ENCODE measurements around the gene CCNDBP1. TPM values are rescaled to one million over a fixed set of nuclear protein-coding genes. Genes with fewer than 3 reads are reported as not detected.
A peak's percentile ranks its signal among the peaks of the same experiment; 100 is the strongest.
"Not testable (repeated sequence)": the region's sequence is repeated elsewhere in the genome, so short reads cannot be mapped to it uniquely, and the experiment has no call there.

Gene CCNDBP1
- polyA plus RNA-seq, 1 experiment = 76.5 TPM

- H3K36me3 ChIP-seq (ENCODE audit: control insufficient read depth, insufficient read depth, low read length) = no peaks in the 10 kb centered on the region
- CTCF ChIA-PET = no interaction called here
These were observed 34.8 kb upstream of the CCNDBP1 start for GRCh38 chr15:43150191-43150929.

GRCh38 chr15:43151688-43152087, 33.5 kb upstream of the CCNDBP1 start:
- DNase-seq (ENCODE audit: low read depth) = no peak
- CTCF ChIA-PET = no interaction called here
- no peak overlapping the region for H3K4me3 ChIP-seq (ENCODE audit: low read depth, low read length)
- H3K27me3 ChIP-seq (ENCODE audit: control insufficient read depth, insufficient read depth, low read length) = no peaks in the 10 kb centered on the region
- POLR2A ChIA-PET = no interaction called here
- no peaks in the 10 kb centered on the region for H3K36me3 ChIP-seq (ENCODE audit: control insufficient read depth, insufficient read depth, low read length)
- TF ChIP-seq CTCF (IDR thresholded peaks at IDR 0.05; ENCODE audit: insufficient read depth, low read depth, low read length) = no peak

More at GRCh38 chr15:43150191-43150929, 34.8 kb upstream of the CCNDBP1 start:
- H3K4me3 ChIP-seq (ENCODE audit: low read depth, low read length) = no peak overlapping the region
- no peak for TF ChIP-seq CTCF (IDR thresholded peaks at IDR 0.05; ENCODE audit: insufficient read depth, low read depth, low read length)
- H3K27me3 ChIP-seq (ENCODE audit: control insufficient read depth, insufficient read depth, low read length) = no peaks in the 10 kb centered on the region
- DNase-seq (ENCODE audit: low read depth) = peak; percentile 95
- POLR2A ChIA-PET = no interaction called here

GRCh38 chr15:43153269-43153668, 31.9 kb upstream of the CCNDBP1 start:
- Histone ChIP-seq H3K36me3 (ENCODE audit: control insufficient read depth, insufficient read depth, low read length) (no peaks in the 10 kb centered on the region), H3K4me3 (ENCODE audit: low read depth, low read length) (no peak overlapping the region), H3K27me3 (ENCODE audit: control insufficient read depth, insufficient read depth, low read length) (no peaks in the 10 kb centered on the region)
- no peak for TF ChIP-seq CTCF (IDR thresholded peaks at IDR 0.05; ENCODE audit: insufficient read depth, low read depth, low read length)
- CTCF ChIA-PET = interaction anchor here (0.7 kb wide), 1 partner anchor 1953 kb away, joined by 3 read pairs; no protein-coding TSS in a partner anchor
- POLR2A ChIA-PET = no interaction called here
- no peak for DNase-seq (ENCODE audit: low read depth)

GRCh38 chr15:43165801-43166325, 19.3 kb upstream of the CCNDBP1 start:
- CTCF ChIA-PET = no interaction called here
- POLR2A ChIA-PET = no interaction called here
- H3K36me3 ChIP-seq (ENCODE audit: control insufficient read depth, insufficient read depth, low read length) = no peaks in the 10 kb centered on the region; the same call in 1 of the 2 replicates
- H3K27me3 ChIP-seq (ENCODE audit: control insufficient read depth, insufficient read depth, low read length) = no peaks in the 10 kb centered on the region
- TF ChIP-seq CTCF (IDR thresholded peaks at IDR 0.05; ENCODE audit: insufficient read depth, low read depth, low read length) = no peak
- no peak overlapping the region for H3K4me3 ChIP-seq (ENCODE audit: low read depth, low read length)
- no peak for DNase-seq (ENCODE audit: low read depth)

GRCh38 chr15:43167261-43167660, 17.9 kb upstream of the CCNDBP1 start:
- DNase-seq (ENCODE audit: low read depth); H3K36me3 ChIP-seq (ENCODE audit: control insufficient read depth, insufficient read depth, low read length); H3K4me3 ChIP-seq (ENCODE audit: low read depth, low read length); POLR2A ChIA-PET; H3K27me3 ChIP-seq (ENCODE audit: control insufficient read depth, insufficient read depth, low read length); CTCF ChIA-PET: not testable (repeated sequence)
